Measurements from ENCODE around the gene CANX. TPM values are rescaled to one million over a fixed set of nuclear protein-coding genes. Genes with fewer than 3 reads are reported as not detected.

CANX gene
- total RNA-seq, 1 experiment from 2014 or later = 766 TPM

GRCh38 chr5:179759581-179760551 lies 61.1 kb downstream of the CANX start:
- no peak for ATAC-seq

More at GRCh38 chr5:179759581-179760551, 61.1 kb downstream of the CANX start:
- peak overlapping the region; percentile 3; the same call in 1 of the 2 replicates for H3K4me2 ChIP-seq (ENCODE audit: low read length)
- H2AFZ ChIP-seq (ENCODE audit: low read depth, low read length, poor library complexity, severe bottlenecking) = no peak overlapping the region
- peaks cover 11 to 40% of the 10 kb centered on the region in 2 experiments for H3K4me1 ChIP-seq (ENCODE audit: control insufficient read depth in 1 of 2, insufficient read depth in 2 of 2, low read length in 2 of 2)
- H3K9me3 ChIP-seq (ENCODE audit: control insufficient read depth in 1 of 2, insufficient read depth in 1 of 2, low read depth in 1 of 2, low read length in 2 of 2) = no peaks in the 10 kb centered on the region
- peaks cover 10% of the 10 kb centered on the region; the same call in 1 of the 2 replicates for H4K20me1 ChIP-seq (ENCODE audit: insufficient read depth)
- TF ChIP-seq RAD21 (IDR thresholded peaks at IDR 0.05; ENCODE audit: low read depth) = no peak
- no peak for TF ChIP-seq JUND (IDR thresholded peaks at IDR 0.05)
- TF ChIP-seq ZNF274 (IDR thresholded peaks at IDR 0.05; ENCODE audit: low read depth, low read length) = no peak
- no peak for TF ChIP-seq ZBTB33 (IDR thresholded peaks at IDR 0.05; ENCODE audit: extremely low read depth, insufficient replicate concordance, low read length)
- TF ChIP-seq, protein P1, sequence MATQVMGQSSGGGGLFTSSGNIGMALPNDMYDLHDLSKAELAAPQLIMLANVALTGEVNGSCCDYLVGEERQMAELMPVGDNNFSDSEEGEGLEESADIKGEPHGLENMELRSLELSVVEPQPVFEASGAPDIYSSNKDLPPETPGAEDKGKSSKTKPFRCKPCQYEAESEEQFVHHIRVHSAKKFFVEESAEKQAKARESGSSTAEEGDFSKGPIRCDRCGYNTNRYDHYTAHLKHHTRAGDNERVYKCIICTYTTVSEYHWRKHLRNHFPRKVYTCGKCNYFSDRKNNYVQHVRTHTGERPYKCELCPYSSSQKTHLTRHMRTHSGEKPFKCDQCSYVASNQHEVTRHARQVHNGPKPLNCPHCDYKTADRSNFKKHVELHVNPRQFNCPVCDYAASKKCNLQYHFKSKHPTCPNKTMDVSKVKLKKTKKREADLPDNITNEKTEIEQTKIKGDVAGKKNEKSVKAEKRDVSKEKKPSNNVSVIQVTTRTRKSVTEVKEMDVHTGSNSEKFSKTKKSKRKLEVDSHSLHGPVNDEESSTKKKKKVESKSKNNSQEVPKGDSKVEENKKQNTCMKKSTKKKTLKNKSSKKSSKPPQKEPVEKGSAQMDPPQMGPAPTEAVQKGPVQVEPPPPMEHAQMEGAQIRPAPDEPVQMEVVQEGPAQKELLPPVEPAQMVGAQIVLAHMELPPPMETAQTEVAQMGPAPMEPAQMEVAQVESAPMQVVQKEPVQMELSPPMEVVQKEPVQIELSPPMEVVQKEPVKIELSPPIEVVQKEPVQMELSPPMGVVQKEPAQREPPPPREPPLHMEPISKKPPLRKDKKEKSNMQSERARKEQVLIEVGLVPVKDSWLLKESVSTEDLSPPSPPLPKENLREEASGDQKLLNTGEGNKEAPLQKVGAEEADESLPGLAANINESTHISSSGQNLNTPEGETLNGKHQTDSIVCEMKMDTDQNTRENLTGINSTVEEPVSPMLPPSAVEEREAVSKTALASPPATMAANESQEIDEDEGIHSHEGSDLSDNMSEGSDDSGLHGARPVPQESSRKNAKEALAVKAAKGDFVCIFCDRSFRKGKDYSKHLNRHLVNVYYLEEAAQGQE (IDR thresholded peaks at IDR 0.05; ENCODE audit: low read depth) = no peak
- no peak for TF ChIP-seq EZH2 (IDR thresholded peaks at IDR 0.05)
- no peak for TF ChIP-seq CBX3 (IDR thresholded peaks at IDR 0.05; ENCODE audit: low read depth)
- no peak for TF ChIP-seq ZFX (IDR thresholded peaks at IDR 0.05)
- BruUV-seq (replicated peaks) = no TSS peak
- peaks cover 72% of the 10 kb centered on the region for H3K79me2 ChIP-seq (ENCODE audit: insufficient read depth, low read length)
- no peak overlapping the region for H3K9ac ChIP-seq (ENCODE audit: low read length)
- ChIA-PET CTCF (no interaction called here), POLR2A (no interaction called here), RAD21 (ENCODE audit: low non-redundant PET in 1 of 2, low total read pairs in 2 of 2, uncharacterized antibody in 2 of 2, unreplicated experiment in 2 of 2) (no interaction called here)
- DNase-seq (ENCODE audit: low read depth, low spot score) = no peak
- no peaks in the 10 kb centered on the region for H3K36me3 ChIP-seq (ENCODE audit: control insufficient read depth in 1 of 2, insufficient read depth in 2 of 2, low read length in 2 of 2)
- no peak overlapping the region for H3K27ac ChIP-seq (ENCODE audit: low read depth, low read length)
- H3K4me3 ChIP-seq (replicated peaks in 1 of 2; ENCODE audit: low read depth in 1 of 2, low read length in 2 of 2) = no peak overlapping the region
- intact Hi-C loops (cut with micrococcal nuclease) = loop anchor here (10.0 kb wide), 1 partner anchor 225 kb away; no protein-coding TSS in a partner anchor
- no peaks in the 10 kb centered on the region for H3K27me3 ChIP-seq (ENCODE audit: insufficient read depth, low read length)
- H3K9me2 ChIP-seq (ENCODE audit: insufficient read depth) = no peaks in the 10 kb centered on the region

All from HCT116 (cell line).